Measurements from ENCODE around the gene AMOT. TPM values are rescaled to one million over a fixed set of nuclear protein-coding genes. Genes with fewer than 3 reads are reported as not detected.

AMOT gene
- polyA plus RNA-seq, 1 donor (not counting 4 experiments of a cell fraction or from before 2014, with no cell fraction given) = 0.21 TPM

DNA sequence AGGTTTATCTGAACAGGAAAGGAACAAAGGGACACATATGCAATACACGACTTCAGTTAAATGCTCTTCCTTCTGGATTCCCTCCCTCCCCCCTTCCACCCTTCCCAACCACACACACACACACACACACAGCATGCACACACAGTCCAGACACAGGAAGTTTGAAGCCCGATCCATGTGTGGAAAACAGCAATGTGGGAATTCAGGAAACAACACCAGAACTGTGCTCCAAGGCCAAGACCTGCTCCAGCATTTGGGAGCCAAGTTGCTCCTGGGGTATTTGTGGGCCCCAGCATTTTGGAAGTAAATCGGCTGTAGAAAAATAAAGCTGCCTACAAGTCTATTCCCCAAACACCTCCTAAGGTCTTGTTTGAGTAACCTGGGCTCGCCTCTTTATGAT is 5.6 kb upstream of the AMOT start:
- H3K4me2 ChIP-seq (ENCODE audit: control insufficient read depth, extremely low read depth, insufficient read depth, low read depth, low read length) = no peak overlapping the region
- H4K20me1 ChIP-seq (ENCODE audit: control insufficient read depth, extremely low read depth, insufficient read depth, low read length) = no peaks in the 10 kb centered on the region
- H3K27ac ChIP-seq (ENCODE audit: control insufficient read depth, insufficient read depth, low read length) = no peak overlapping the region
- FAIRE-seq = no peak
- no peaks in the 10 kb centered on the region for H3K4me1 ChIP-seq (ENCODE audit: control insufficient read depth, extremely low read depth, insufficient read depth, low read length)
- DNase-seq (ENCODE audit: low read depth, low spot score) = no peak
- H3K9me1 ChIP-seq (ENCODE audit: control insufficient read depth, extremely low read depth, insufficient read depth, low read length) = no peaks in the 10 kb centered on the region
- TF ChIP-seq EZH2 (IDR thresholded peaks at IDR 0.05; ENCODE audit: low read length) = no peak
- TF ChIP-seq, protein P1, sequence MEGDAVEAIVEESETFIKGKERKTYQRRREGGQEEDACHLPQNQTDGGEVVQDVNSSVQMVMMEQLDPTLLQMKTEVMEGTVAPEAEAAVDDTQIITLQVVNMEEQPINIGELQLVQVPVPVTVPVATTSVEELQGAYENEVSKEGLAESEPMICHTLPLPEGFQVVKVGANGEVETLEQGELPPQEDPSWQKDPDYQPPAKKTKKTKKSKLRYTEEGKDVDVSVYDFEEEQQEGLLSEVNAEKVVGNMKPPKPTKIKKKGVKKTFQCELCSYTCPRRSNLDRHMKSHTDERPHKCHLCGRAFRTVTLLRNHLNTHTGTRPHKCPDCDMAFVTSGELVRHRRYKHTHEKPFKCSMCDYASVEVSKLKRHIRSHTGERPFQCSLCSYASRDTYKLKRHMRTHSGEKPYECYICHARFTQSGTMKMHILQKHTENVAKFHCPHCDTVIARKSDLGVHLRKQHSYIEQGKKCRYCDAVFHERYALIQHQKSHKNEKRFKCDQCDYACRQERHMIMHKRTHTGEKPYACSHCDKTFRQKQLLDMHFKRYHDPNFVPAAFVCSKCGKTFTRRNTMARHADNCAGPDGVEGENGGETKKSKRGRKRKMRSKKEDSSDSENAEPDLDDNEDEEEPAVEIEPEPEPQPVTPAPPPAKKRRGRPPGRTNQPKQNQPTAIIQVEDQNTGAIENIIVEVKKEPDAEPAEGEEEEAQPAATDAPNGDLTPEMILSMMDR (optimal IDR thresholded peaks at IDR 0.05 in 1 of 3, IDR thresholded peaks at IDR 0.05 in 1 of 3, conservative IDR thresholded peaks at IDR 0.05 in 1 of 3; ENCODE audit: extremely low read depth in 1 of 3, insufficient read depth in 2 of 3, low read length in 3 of 3) = no peak
- no peaks in the 10 kb centered on the region for H3K9me3 ChIP-seq (ENCODE audit: control insufficient read depth, low read depth, low read length)
- no peaks in the 10 kb centered on the region for H3K36me3 ChIP-seq (ENCODE audit: control insufficient read depth in 2 of 2, extremely low read depth in 1 of 2, insufficient read depth in 2 of 2, low read length in 2 of 2)
- no peaks in the 10 kb centered on the region for H3K79me2 ChIP-seq (ENCODE audit: control insufficient read depth, insufficient read depth, low read length)
- no peak overlapping the region for H3K4me3 ChIP-seq (ENCODE audit: control insufficient read depth in 2 of 3, extremely low read depth in 1 of 3, insufficient read depth in 2 of 3, low read depth in 1 of 3, low read length in 3 of 3)
- no peak overlapping the region for H3K9ac ChIP-seq (ENCODE audit: control insufficient read depth, extremely low read depth, insufficient read depth, low read length)
- H3K27me3 ChIP-seq (ENCODE audit: control insufficient read depth, extremely low read depth, insufficient read depth, low read length) = no peaks in the 10 kb centered on the region
- H2AFZ ChIP-seq (ENCODE audit: control insufficient read depth, low read length) = no peak overlapping the region
- dilution Hi-C loops (cut with MboI; ENCODE audit: extremely low pct_ligation_motif_present, low sequenced_read_pairs) = no loop called here

DNA sequence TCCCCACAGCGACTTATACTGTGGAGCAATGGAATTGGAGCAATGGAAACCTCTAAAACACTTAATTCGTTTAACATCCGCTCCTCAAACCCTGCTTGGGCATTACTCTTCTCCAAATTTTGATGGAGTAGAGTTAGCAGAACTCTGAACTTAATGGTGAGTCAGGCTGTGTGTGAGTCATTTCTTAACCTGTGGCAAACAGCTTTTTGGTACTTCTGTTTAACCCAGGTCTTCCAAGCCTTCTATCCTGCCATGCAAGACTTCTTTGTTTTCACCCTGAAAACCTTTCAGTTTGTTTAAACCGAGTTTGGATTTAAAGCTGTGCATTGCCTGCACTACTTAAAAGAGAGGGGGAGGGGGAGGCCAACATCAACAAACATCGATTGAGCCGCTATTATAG is 3.6 kb upstream of the AMOT start:
- H3K4me3 ChIP-seq (ENCODE audit: control insufficient read depth in 2 of 3, extremely low read depth in 1 of 3, insufficient read depth in 2 of 3, low read depth in 1 of 3, low read length in 3 of 3) = no peak overlapping the region
- no peaks in the 10 kb centered on the region for H3K4me1 ChIP-seq (ENCODE audit: control insufficient read depth, extremely low read depth, insufficient read depth, low read length)
- no peak overlapping the region for H3K9ac ChIP-seq (ENCODE audit: control insufficient read depth, extremely low read depth, insufficient read depth, low read length)
- dilution Hi-C loops (cut with MboI; ENCODE audit: extremely low pct_ligation_motif_present, low sequenced_read_pairs) = no loop called here
- DNase-seq (ENCODE audit: low read depth, low spot score) = no peak
- H3K9me1 ChIP-seq (ENCODE audit: control insufficient read depth, extremely low read depth, insufficient read depth, low read length) = no peaks in the 10 kb centered on the region
- no peaks in the 10 kb centered on the region for H3K36me3 ChIP-seq (ENCODE audit: control insufficient read depth in 2 of 2, extremely low read depth in 1 of 2, insufficient read depth in 2 of 2, low read length in 2 of 2)
- peaks cover 10% of the 10 kb centered on the region for H3K27me3 ChIP-seq (ENCODE audit: control insufficient read depth, extremely low read depth, insufficient read depth, low read length)
- H3K4me2 ChIP-seq (ENCODE audit: control insufficient read depth, extremely low read depth, insufficient read depth, low read depth, low read length) = no peak overlapping the region
- H3K79me2 ChIP-seq (ENCODE audit: control insufficient read depth, insufficient read depth, low read length) = no peaks in the 10 kb centered on the region
- no peak for FAIRE-seq
- no peaks in the 10 kb centered on the region for H3K9me3 ChIP-seq (ENCODE audit: control insufficient read depth, low read depth, low read length)
- TF ChIP-seq, protein P1 (optimal IDR thresholded peaks at IDR 0.05 in 1 of 3, IDR thresholded peaks at IDR 0.05 in 1 of 3, conservative IDR thresholded peaks at IDR 0.05 in 1 of 3; ENCODE audit: extremely low read depth in 1 of 3, insufficient read depth in 2 of 3, low read length in 3 of 3) = no peak
- TF ChIP-seq EZH2 (IDR thresholded peaks at IDR 0.05; ENCODE audit: low read length) = no peak
- H3K27ac ChIP-seq (ENCODE audit: control insufficient read depth, insufficient read depth, low read length) = no peak overlapping the region
- H4K20me1 ChIP-seq (ENCODE audit: control insufficient read depth, extremely low read depth, insufficient read depth, low read length) = no peaks in the 10 kb centered on the region
- no peak overlapping the region for H2AFZ ChIP-seq (ENCODE audit: control insufficient read depth, low read length)

All from keratinocyte (primary cell).